Endothelial cell of umbilical vein (primary cell): ENCODE data around the gene COL23A1. TPM values are rescaled to one million over a fixed set of nuclear protein-coding genes. Genes with fewer than 3 reads are reported as not detected.

Experiments used
- BruUV-seq: library from RNA; stranded (reverse); fragments of 400-500 nt; replicated peaks from 2 replicates; lab custom pipeline; 2021; lab: Mats Ljungman, UMichigan
- CTCF ChIA-PET: fragments of 300-600, 350-600 bp; sonication (Branson Sonifier 250); formaldehyde crosslinking; loops from one replicate; lab custom pipeline; 2021; ENCODE audit warnings: antibody characterized with exemption, inconsistent platforms; lab: Charles Lee
- POLR2A ChIA-PET: fragments of 300-600, 350-600 bp; sonication (Branson Sonifier 250); formaldehyde crosslinking; loops from one replicate; lab custom pipeline; 2021; ENCODE audit warnings: antibody characterized with exemption, inconsistent platforms; lab: Charles Lee
- DNase-seq: peaks from one replicate; pipeline ENCODE4 v3.0.0-alpha.2; 2011; ENCODE audit warnings: low read depth, low spot score
- FAIRE-seq: peaks from 2 replicates; lab custom pipeline; 2011; peaks lifted over from hg19 to GRCh38; lab: Jason Lieb, UNC
- H2AFZ ChIP-seq: 2 replicates; pipeline ENCODE4 v1.6.0; 2012; ENCODE audit warnings: low read depth, low read length, control low read depth, inconsistent platforms
- H3K27ac ChIP-seq: 2 replicates; pipeline ENCODE4 v1.5.1; 2011; ENCODE audit warnings: low read depth, mild to moderate bottlenecking, control low read depth, low read length, moderate library complexity; ENCODE audit not compliant: insufficient read depth
- H3K27me3 ChIP-seq, 2 experiments: 2 replicates each; pipeline versions ENCODE4 v1.6.0 to v1.6.1; 2011; ENCODE audit warnings: low read length in 2 of 2, mixed read lengths in 1 of 2; ENCODE audit not compliant: control insufficient read depth in 2 of 2, insufficient read depth in 2 of 2
- H3K36me3 ChIP-seq, 2 experiments: 2 replicates in 1 of 2; 3 replicates in 1 of 2; pipeline ENCODE4 v1.5.1; 2011; ENCODE audit warnings: low read length in 2 of 2, mild to moderate bottlenecking in 1 of 2, moderate library complexity in 1 of 2; ENCODE audit not compliant: control insufficient read depth in 2 of 2, insufficient read depth in 2 of 2; ENCODE audit errors: extremely low read depth in 1 of 2
- H3K4me1 ChIP-seq: 3 replicates; pipeline ENCODE4 v1.5.1; 2011; ENCODE audit warnings: mild to moderate bottlenecking, low read length; ENCODE audit not compliant: control insufficient read depth, insufficient read depth; ENCODE audit errors: extremely low read depth
- H3K4me2 ChIP-seq: 2 replicates; pipeline ENCODE4 v1.6.1; 2011; ENCODE audit warnings: low read length, control low read depth, mixed read lengths; ENCODE audit not compliant: insufficient read depth
- H3K4me3 ChIP-seq, 3 experiments: fragments of 200-600 bp in 1 of 3; sonication (generic), shearing (Covaris generic) in 1 of 3; replicated peaks in 1 of 3; 2 replicates each; pipeline ENCODE4 v1.5.1; 2011 to 2016; ENCODE audit warnings: control low read depth in 3 of 3, low read length in 3 of 3, mild to moderate bottlenecking in 2 of 3, inconsistent platforms in 1 of 3, low read depth in 1 of 3, moderate library complexity in 1 of 3; ENCODE audit not compliant: insufficient read depth in 1 of 3
- H3K79me2 ChIP-seq: 2 replicates; pipeline ENCODE4 v1.6.0; 2012; ENCODE audit warnings: low read length, inconsistent platforms; ENCODE audit not compliant: control insufficient read depth, insufficient read depth
- H3K9ac ChIP-seq: replicated peaks from 2 replicates; pipeline ENCODE3; 2011; ENCODE audit warnings: low read length, control low read depth; ENCODE audit not compliant: insufficient read depth; ENCODE audit errors: extremely low read depth
- H3K9me1 ChIP-seq: replicated peaks from 3 replicates; pipeline ENCODE4 v1.6.0; 2011; ENCODE audit warnings: mild to moderate bottlenecking, low read length; ENCODE audit not compliant: control insufficient read depth, insufficient read depth; ENCODE audit errors: extremely low read depth
- H3K9me3 ChIP-seq: replicated peaks from 2 replicates; pipeline ENCODE4 v1.5.1; 2012; ENCODE audit warnings: low read length, inconsistent platforms; ENCODE audit not compliant: control insufficient read depth, insufficient read depth
- H4K20me1 ChIP-seq: replicated peaks from 2 replicates; pipeline ENCODE3; 2011; ENCODE audit warnings: mild to moderate bottlenecking, low read length; ENCODE audit not compliant: control insufficient read depth, insufficient read depth; ENCODE audit errors: extremely low read depth
- EZH2 ChIP-seq: IDR thresholded peaks from 2 replicates; pipeline ENCODE4 v1.6.1; 2012; ENCODE audit warnings: borderline replicate concordance, low read depth, mild to moderate bottlenecking, moderate library complexity, low read length, inconsistent platforms; ENCODE audit not compliant: severe bottlenecking
- FOS ChIP-seq: IDR thresholded peaks from 2 replicates; pipeline ENCODE4 v1.6.1; 2011; ENCODE audit warnings: mild to moderate bottlenecking, low read length, moderate library complexity, borderline replicate concordance; ENCODE audit not compliant: insufficient read depth
- GATA2 ChIP-seq: IDR thresholded peaks from 2 replicates; pipeline ENCODE4 v1.7.0; 2011; ENCODE audit warnings: low read depth, mild to moderate bottlenecking, moderate library complexity, mixed read lengths, low read length; ENCODE audit not compliant: insufficient read length, insufficient read depth
- JUN ChIP-seq: IDR thresholded peaks from 2 replicates; pipeline ENCODE4 v1.6.1; 2011; ENCODE audit warnings: borderline replicate concordance, low read depth; ENCODE audit not compliant: insufficient read length, insufficient read depth
- MYC ChIP-seq: IDR thresholded peaks from one replicate; pipeline ENCODE4 v1.6.1; 2011; ENCODE audit warnings: mild to moderate bottlenecking, low read depth, low read length
- POLR2A ChIP-seq: IDR thresholded peaks from 2 replicates; pipeline ENCODE4 v1.6.1; 2012; ENCODE audit warnings: low read depth, mild to moderate bottlenecking, control low read depth, low read length
- POLR2AphosphoS5 ChIP-seq: IDR thresholded peaks from 2 replicates; pipeline ENCODE4 v1.6.1; 2012; ENCODE audit warnings: low read depth, mild to moderate bottlenecking, control low read depth, low read length, moderate library complexity; ENCODE audit not compliant: insufficient read depth
- dilution Hi-C: fragments of 300-500 bp; cut with MboI; formaldehyde crosslinking; loops from one replicate; pipeline ENCODE4 v1.15.0; 2019; ENCODE audit warnings: low sequenced_read_pairs; ENCODE audit not compliant: extremely low pct_ligation_motif_present
- intact Hi-C: fragments of 100-400 bp; cut with micrococcal nuclease; formaldehyde crosslinking; loops from one replicate; pipeline ENCODE4 v1.10.0; 2022
- polyA plus RNA-seq, 4 experiments: library from polyadenylated mRNA; depleted of rRNA in 3 of 4; stranded (reverse) in 3 of 4; unstranded in 1 of 4; fragments of >200 nt; gene quantifications; 2 replicates each; pipeline versions ENCODE4 v1.2.1 to v1.2.3, GENCODE V29; 2011 to 2012; ENCODE audit warnings: missing spikeins in 1 of 4
- small RNA-seq: library from RNA; depleted of rRNA; stranded (forward); fragments of <200 nt; gene quantifications from one replicate; pipeline ENCODE3, GENCODE V24; 2012; ENCODE audit warnings: low replicate concordance, low read depth; ENCODE audit not compliant: insufficient read depth, insufficient read length
- total RNA-seq: library from RNA; stranded (reverse); gene quantifications from 2 replicates; pipeline ENCODE4 v1.2.3, GENCODE V29; 2021
- TF ChIP-seq, protein P1 (sequence below), 2 donors: IDR thresholded peaks; 1 replicate in 1 of 2; 2 replicates in 1 of 2; pipeline ENCODE4 v1.5.1; 2011; ENCODE audit warnings: low read length in 2 of 2, mild to moderate bottlenecking in 2 of 2, moderate library complexity in 2 of 2, control low read depth in 1 of 2, inconsistent platforms in 1 of 2, low read depth in 1 of 2; ENCODE audit not compliant: insufficient read depth in 1 of 2; ENCODE audit errors: extremely low read depth in 1 of 2
- TF ChIP-seq, protein P2 (sequence below): IDR thresholded peaks from 2 replicates; pipeline ENCODE4 v1.6.1; 2011; ENCODE audit not compliant: insufficient read depth, insufficient read length

Gene COL23A1
- total and polyA plus RNA-seq, 2 donors (not counting 3 experiments of a cell fraction or from before 2014, with no cell fraction given): not detected

DNA sequence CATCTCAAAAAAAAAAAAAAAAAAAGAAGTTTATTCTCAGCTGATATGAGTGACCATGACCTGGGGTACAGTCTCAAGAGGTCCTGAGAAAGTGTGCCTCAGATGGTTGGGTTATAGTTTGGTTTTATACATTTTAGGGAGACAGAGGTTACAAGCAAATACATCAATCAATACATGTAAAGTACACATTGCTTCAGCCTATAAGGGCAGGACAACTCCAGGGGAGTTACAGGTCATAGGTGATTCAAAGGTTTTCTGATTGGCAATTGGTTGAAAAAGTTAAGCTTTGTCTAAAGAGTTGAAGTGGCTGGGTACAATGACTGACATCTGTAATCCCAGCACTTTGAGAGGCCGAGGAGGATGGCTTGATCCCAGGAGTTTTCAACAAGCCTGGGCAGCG lies 400.8 kb downstream of the COL23A1 start:
- H3K4me1 ChIP-seq: no peaks in the 10 kb centered on the region
- H3K9me1 ChIP-seq: no peaks in the 10 kb centered on the region
- no peak overlapping the region for H3K4me2 ChIP-seq
- FAIRE-seq (no peak), DNase-seq (no peak)
- dilution Hi-C loops: no loop called here
- intact Hi-C loops: no loop called here
- H4K20me1 ChIP-seq: no peaks in the 10 kb centered on the region
- ChIA-PET CTCF (interaction anchor here (0.7 kb wide), 1 partner anchor 611 kb away, joined by 3 read pairs; no protein-coding TSS in a partner anchor), POLR2A (no interaction called here)
- H2AFZ ChIP-seq: no peak overlapping the region
- no peaks in the 10 kb centered on the region for H3K9me3 ChIP-seq
- no peaks in the 10 kb centered on the region for H3K36me3 ChIP-seq
- TF ChIP-seq GATA2: no peak
- TF ChIP-seq EZH2: no peak
- no peak for TF ChIP-seq FOS
- TF ChIP-seq MYC: no peak
- TF ChIP-seq POLR2A: no peak
- no peak for TF ChIP-seq POLR2AphosphoS5
- TF ChIP-seq JUN: no peak
- TF ChIP-seq, protein P1, sequence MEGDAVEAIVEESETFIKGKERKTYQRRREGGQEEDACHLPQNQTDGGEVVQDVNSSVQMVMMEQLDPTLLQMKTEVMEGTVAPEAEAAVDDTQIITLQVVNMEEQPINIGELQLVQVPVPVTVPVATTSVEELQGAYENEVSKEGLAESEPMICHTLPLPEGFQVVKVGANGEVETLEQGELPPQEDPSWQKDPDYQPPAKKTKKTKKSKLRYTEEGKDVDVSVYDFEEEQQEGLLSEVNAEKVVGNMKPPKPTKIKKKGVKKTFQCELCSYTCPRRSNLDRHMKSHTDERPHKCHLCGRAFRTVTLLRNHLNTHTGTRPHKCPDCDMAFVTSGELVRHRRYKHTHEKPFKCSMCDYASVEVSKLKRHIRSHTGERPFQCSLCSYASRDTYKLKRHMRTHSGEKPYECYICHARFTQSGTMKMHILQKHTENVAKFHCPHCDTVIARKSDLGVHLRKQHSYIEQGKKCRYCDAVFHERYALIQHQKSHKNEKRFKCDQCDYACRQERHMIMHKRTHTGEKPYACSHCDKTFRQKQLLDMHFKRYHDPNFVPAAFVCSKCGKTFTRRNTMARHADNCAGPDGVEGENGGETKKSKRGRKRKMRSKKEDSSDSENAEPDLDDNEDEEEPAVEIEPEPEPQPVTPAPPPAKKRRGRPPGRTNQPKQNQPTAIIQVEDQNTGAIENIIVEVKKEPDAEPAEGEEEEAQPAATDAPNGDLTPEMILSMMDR (IDR thresholded peaks at IDR 0.05; ENCODE audit: extremely low read depth in 1 of 2, insufficient read depth in 1 of 2, low read depth in 1 of 2, low read length in 2 of 2): no peak
- TF ChIP-seq, protein P2, sequence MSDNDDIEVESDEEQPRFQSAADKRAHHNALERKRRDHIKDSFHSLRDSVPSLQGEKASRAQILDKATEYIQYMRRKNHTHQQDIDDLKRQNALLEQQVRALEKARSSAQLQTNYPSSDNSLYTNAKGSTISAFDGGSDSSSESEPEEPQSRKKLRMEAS: no peak
- no peaks in the 10 kb centered on the region for H3K79me2 ChIP-seq
- peaks cover 3 to 8% of the 10 kb centered on the region in 2 experiments for H3K27me3 ChIP-seq
- no peak overlapping the region for H3K27ac ChIP-seq
- no TSS peak for BruUV-seq
- no peak overlapping the region for H3K4me3 ChIP-seq
- H3K9ac ChIP-seq: no peak overlapping the region

Small RNAs within 50 kb of the gene (small RNA-seq; reads per million reads assigned to genes)
- gene RN7SKP70 (not detected), gene RN7SL646P (not detected)

Other genes starting within 250 kb of the COL23A1 start
- 19.2 and 19.5 TPM in 2 replicates for gene CLK4, start 36.7 kb upstream of the COL23A1 start, total RNA-seq
- 6.8 and 7.0 TPM in 2 replicates for gene CLK4, start 36.7 kb upstream of the COL23A1 start, polyA plus RNA-seq
- 10.8 and 11.1 TPM in 2 replicates for gene ZNF354A, start 140.3 kb upstream of the COL23A1 start, total RNA-seq
- 4.1 and 4.7 TPM in 2 replicates for gene ZNF354A, start 140.3 kb upstream of the COL23A1 start, polyA plus RNA-seq